Adipocyte (in vitro differentiated cells): ENCODE measurements around the gene R3HDM2.
"Not testable (repeated sequence)": the region's sequence is repeated elsewhere in the genome, so short reads cannot be mapped to it uniquely, and the experiment has no call there.

ENCODE experiments used
- DNase-seq: peaks from one replicate; pipeline ENCODE4 v3.0.0-alpha.2; 2015; ENCODE audit warnings: low read depth
- H3K27me3 ChIP-seq: replicated peaks from 2 replicates; pipeline ENCODE4 v1.7.0; 2013; ENCODE audit warnings: mild to moderate bottlenecking, low read length, moderate library complexity; ENCODE audit not compliant: control insufficient read depth, insufficient read depth
- H3K36me3 ChIP-seq: 2 replicates; pipeline ENCODE4 v1.7.0; 2013; ENCODE audit warnings: low read length, mild to moderate bottlenecking, moderate library complexity; ENCODE audit not compliant: control insufficient read depth, insufficient read depth, severe bottlenecking
- H3K4me1 ChIP-seq: 2 replicates; pipeline ENCODE4 v1.7.0; 2013; ENCODE audit warnings: mild to moderate bottlenecking, low read length, moderate library complexity; ENCODE audit not compliant: control insufficient read depth, insufficient read depth
- H3K4me3 ChIP-seq: 2 replicates; pipeline ENCODE4 v1.7.0; 2013; ENCODE audit warnings: mild to moderate bottlenecking, low read length, moderate library complexity
- H3K9ac ChIP-seq: 2 replicates; pipeline ENCODE4 v1.7.0; 2013; ENCODE audit warnings: mild to moderate bottlenecking, low read length, moderate library complexity
- H3K9me3 ChIP-seq: 2 replicates; pipeline ENCODE4 v1.7.0; 2013; ENCODE audit warnings: mild to moderate bottlenecking, low read length, moderate library complexity; ENCODE audit not compliant: control insufficient read depth

R3HDM2 gene

GRCh38 chr12:57367121-57367520 is 63.7 kb downstream of the R3HDM2 start:
- H3K4me1 ChIP-seq, result peaks cover 17% of the 10 kb centered on the region
- peak; percentile 14 for DNase-seq
- H3K36me3 ChIP-seq, result peaks cover 5% of the 10 kb centered on the region

GRCh38 chr12:57366315-57366714 is 64.5 kb downstream of the R3HDM2 start:
- Histone ChIP-seq H3K27me3 (no peaks in the 10 kb centered on the region), H3K9ac (no peak overlapping the region), H3K36me3 (peaks cover 5% of the 10 kb centered on the region), H3K9me3 (peaks cover 3% of the 10 kb centered on the region), H3K4me1 (peaks cover 9% of the 10 kb centered on the region), H3K4me3 (no peak overlapping the region)
- DNase-seq, result no peak

More at GRCh38 chr12:57367121-57367520, 63.7 kb downstream of the R3HDM2 start:
- H3K4me3 ChIP-seq, result no peak overlapping the region
- H3K9ac ChIP-seq, result no peak overlapping the region
- no peaks in the 10 kb centered on the region for H3K27me3 ChIP-seq
- H3K9me3 ChIP-seq, result peaks cover 3% of the 10 kb centered on the region

- H3K4me3 ChIP-seq, H3K9me3 ChIP-seq: not testable (repeated sequence)
These were observed 66.7 kb downstream of the R3HDM2 start for GRCh38 chr12:57364156-57364555.

GRCh38 chr12:57360468-57360867 is 70.4 kb downstream of the R3HDM2 start:
- peaks cover 3% of the 10 kb centered on the region for H3K36me3 ChIP-seq
- H3K9me3 ChIP-seq, result no peaks in the 10 kb centered on the region
- DNase-seq, result no peak
- H3K4me3 ChIP-seq, result no peak overlapping the region
- no peaks in the 10 kb centered on the region for H3K27me3 ChIP-seq
- H3K9ac ChIP-seq, result no peak overlapping the region
- no peaks in the 10 kb centered on the region for H3K4me1 ChIP-seq

More at GRCh38 chr12:57364156-57364555, 66.7 kb downstream of the R3HDM2 start:
- not testable (repeated sequence) for H3K27me3 ChIP-seq, DNase-seq, H3K9ac ChIP-seq, H3K4me1 ChIP-seq, H3K36me3 ChIP-seq

GRCh38 chr12:57358646-57359045 is 72.2 kb downstream of the R3HDM2 start:
- peaks cover 3% of the 10 kb centered on the region for H3K36me3 ChIP-seq
- no peak overlapping the region for H3K9ac ChIP-seq
- no peaks in the 10 kb centered on the region for H3K4me1 ChIP-seq
- no peaks in the 10 kb centered on the region for H3K9me3 ChIP-seq
- DNase-seq, result no peak
- no peak overlapping the region for H3K4me3 ChIP-seq
- no peaks in the 10 kb centered on the region for H3K27me3 ChIP-seq

- H3K4me1 ChIP-seq, result no peaks in the 10 kb centered on the region
- peaks cover 3% of the 10 kb centered on the region for H3K36me3 ChIP-seq
- H3K27me3 ChIP-seq, result no peaks in the 10 kb centered on the region
- H3K9me3 ChIP-seq, result no peaks in the 10 kb centered on the region
- no peak overlapping the region for H3K9ac ChIP-seq
- DNase-seq, result no peak
- no peak overlapping the region for H3K4me3 ChIP-seq
These were observed 75.1 kb downstream of the R3HDM2 start for GRCh38 chr12:57355734-57356133.

- H3K9me3 ChIP-seq, result peaks cover 2% of the 10 kb centered on the region
- no peaks in the 10 kb centered on the region for H3K4me1 ChIP-seq
- peaks cover 9% of the 10 kb centered on the region for H3K36me3 ChIP-seq
- DNase-seq, result no peak
- no peak overlapping the region for H3K4me3 ChIP-seq
- no peak overlapping the region for H3K9ac ChIP-seq
- no peaks in the 10 kb centered on the region for H3K27me3 ChIP-seq
These were observed 78.7 kb downstream of the R3HDM2 start for GRCh38 chr12:57352166-57352565.

GRCh38 chr12:57347284-57347683 is 83.6 kb downstream of the R3HDM2 start:
- Histone ChIP-seq H3K9ac (no peak overlapping the region), H3K9me3 (peaks cover 2% of the 10 kb centered on the region), H3K4me3 (no peak overlapping the region), H3K27me3 (no peaks in the 10 kb centered on the region), H3K4me1 (no peaks in the 10 kb centered on the region), H3K36me3 (peaks cover 15% of the 10 kb centered on the region)
- no peak for DNase-seq

- Histone ChIP-seq H3K4me3 (no peak overlapping the region), H3K9ac (no peak overlapping the region), H3K27me3 (no peaks in the 10 kb centered on the region), H3K9me3 (peaks cover 2% of the 10 kb centered on the region), H3K36me3 (peaks cover 15% of the 10 kb centered on the region), H3K4me1 (no peaks in the 10 kb centered on the region)
- DNase-seq, result no peak
These were observed 87.0 kb downstream of the R3HDM2 start for GRCh38 chr12:57343703-57344378.

- Histone ChIP-seq H3K9me3 (no peaks in the 10 kb centered on the region), H3K4me3 (no peak overlapping the region), H3K36me3 (peaks cover 16% of the 10 kb centered on the region), H3K4me1 (no peaks in the 10 kb centered on the region), H3K27me3 (no peaks in the 10 kb centered on the region), H3K9ac (no peak overlapping the region)
- DNase-seq, result peak; percentile 6
These were observed 88.6 kb downstream of the R3HDM2 start for GRCh38 chr12:57342207-57342691.

- H3K9ac ChIP-seq, result no peak overlapping the region
- DNase-seq, result no peak
- H3K36me3 ChIP-seq, result peaks cover 9% of the 10 kb centered on the region
- H3K9me3 ChIP-seq, result no peaks in the 10 kb centered on the region
- H3K4me1 ChIP-seq, result no peaks in the 10 kb centered on the region
- H3K27me3 ChIP-seq, result no peaks in the 10 kb centered on the region
- H3K4me3 ChIP-seq, result no peak overlapping the region
These were observed 89.4 kb downstream of the R3HDM2 start for GRCh38 chr12:57341275-57341990.
